HCT116 (cell line): ENCODE data around the gene LRRK1. TPM values are rescaled to one million over a fixed set of nuclear protein-coding genes. Genes with fewer than 3 reads are reported as not detected.

Experiments
- ATAC-seq: fragments of 200-7000 bp; cut with Tn5 transposase; 2 replicates; pipeline ENCODE4 v1.9.1; 2020; ENCODE audit warnings: mild to moderate bottlenecking, moderate library complexity
- BruUV-seq: library from RNA; stranded (reverse); fragments of 400-500 nt; replicated peaks from 2 replicates; lab custom pipeline; 2021; lab: Mats Ljungman, UMichigan
- CTCF ChIA-PET: fragments of 300-600 bp; sonication (Branson Sonifier 250); formaldehyde crosslinking; loops from one replicate; lab custom pipeline; 2021; ENCODE audit warnings: antibody characterized with exemption; lab: Charles Lee
- POLR2A ChIA-PET: fragments of 300-600, 350-600 bp; sonication (Branson Sonifier 250); formaldehyde crosslinking; loops from one replicate; lab custom pipeline; 2021; ENCODE audit warnings: antibody characterized with exemption; lab: Charles Lee
- RAD21 ChIA-PET, 2 experiments: fragments of 300-600 bp; sonication (Branson Sonifier 250); formaldehyde crosslinking; loops; one replicate each; lab custom pipeline; 2023; ENCODE audit warnings: low total read pairs in 2 of 2; ENCODE audit not compliant: uncharacterized antibody in 2 of 2, unreplicated experiment in 2 of 2, low non-redundant PET in 1 of 2; lab: Charles Lee
- DNase-seq: peaks from one replicate; pipeline ENCODE4 v3.0.0-alpha.2; 2010; ENCODE audit warnings: low read depth, low spot score
- H2AFZ ChIP-seq: fragments of 200-600 bp; shearing (Covaris generic), sonication (generic); 2 replicates; pipeline ENCODE4 v1.6.1; 2017; ENCODE audit warnings: low read depth, mixed run types, mixed read lengths, antibody characterized with exemption, low read length; ENCODE audit not compliant: poor library complexity, severe bottlenecking
- H3K27ac ChIP-seq: 2 replicates; pipeline ENCODE4 v1.5.1; 2012; ENCODE audit warnings: low read depth, low read length
- H3K27me3 ChIP-seq: fragments of 200-600 bp; sonication (generic); 2 replicates; pipeline ENCODE4 v1.6.1; 2016; ENCODE audit warnings: mixed run types, low read length, mixed read lengths; ENCODE audit not compliant: insufficient read depth
- H3K36me3 ChIP-seq, 2 experiments: fragments of 200-500 bp in 1 of 2; fragments of 200-600 bp in 1 of 2; sonication (Bioruptor generic) in 1 of 2; sonication (generic) in 1 of 2; 2 replicates each; pipeline versions ENCODE4 v1.5.1 to v1.6.1; 2014 to 2016; ENCODE audit warnings: low read length in 2 of 2, inconsistent platforms in 1 of 2, mixed read lengths in 1 of 2, mixed run types in 1 of 2; ENCODE audit not compliant: insufficient read depth in 2 of 2, control insufficient read depth in 1 of 2
- H3K4me1 ChIP-seq, 2 experiments: fragments of 200-600 bp in 1 of 2; sonication (generic) in 1 of 2; 2 replicates each; pipeline versions ENCODE4 v1.5.1 to v1.6.1; 2012 to 2017; ENCODE audit warnings: low read length in 2 of 2, inconsistent platforms in 1 of 2, mild to moderate bottlenecking in 1 of 2, mixed read lengths in 1 of 2, mixed run types in 1 of 2, moderate library complexity in 1 of 2; ENCODE audit not compliant: insufficient read depth in 2 of 2, control insufficient read depth in 1 of 2
- H3K4me2 ChIP-seq: fragments of 200-600 bp; sonication (generic); 2 replicates; pipeline ENCODE4 v1.6.1; 2017; ENCODE audit warnings: mixed run types, low read length, mixed read lengths
- H3K4me3 ChIP-seq, 2 experiments: fragments of 200-600 bp in 1 of 2; sonication (generic) in 1 of 2; replicated peaks in 1 of 2; 2 replicates each; pipeline ENCODE4 v1.5.1; 2011 to 2016; ENCODE audit warnings: low read length in 2 of 2, control low read depth in 1 of 2, low read depth in 1 of 2, mild to moderate bottlenecking in 1 of 2, mixed read lengths in 1 of 2, mixed run types in 1 of 2
- H3K79me2 ChIP-seq: fragments of 200-600 bp; sonication (generic); 2 replicates; pipeline ENCODE4 v1.6.1; 2017; ENCODE audit warnings: mild to moderate bottlenecking, mixed run types, low read length, moderate library complexity, mixed read lengths; ENCODE audit not compliant: insufficient read depth
- H3K9ac ChIP-seq: fragments of 200-600 bp; sonication (generic); 2 replicates; pipeline ENCODE4 v1.6.1; 2016; ENCODE audit warnings: low read length, mixed read lengths
- H3K9me2 ChIP-seq: fragments of 200-600 bp; sonication (generic), shearing (Covaris generic); 2 replicates; pipeline ENCODE4 v1.6.1; 2017; ENCODE audit warnings: mixed run types, mild to moderate bottlenecking, moderate library complexity; ENCODE audit not compliant: insufficient read depth
- H3K9me3 ChIP-seq, 2 experiments: fragments of 200-500 bp in 1 of 2; fragments of 200-600 bp in 1 of 2; sonication (Bioruptor generic) in 1 of 2; sonication (generic) in 1 of 2; 2 replicates each; pipeline ENCODE4 v1.6.1; 2014 to 2017; ENCODE audit warnings: low read length in 2 of 2, mixed read lengths in 2 of 2, inconsistent platforms in 1 of 2, low read depth in 1 of 2, mild to moderate bottlenecking in 1 of 2, mixed run types in 1 of 2, moderate library complexity in 1 of 2; ENCODE audit not compliant: control insufficient read depth in 1 of 2, insufficient read depth in 1 of 2
- H4K20me1 ChIP-seq: fragments of 200-600 bp; sonication (generic), shearing (Covaris generic); 2 replicates; pipeline ENCODE4 v1.6.1; 2017; ENCODE audit warnings: mixed run types, mild to moderate bottlenecking, moderate library complexity; ENCODE audit not compliant: insufficient read depth
- ELF1 ChIP-seq: IDR thresholded peaks from 2 replicates; pipeline ENCODE4 v1.6.1; 2012; ENCODE audit warnings: low read depth, borderline replicate concordance
- JUND ChIP-seq: IDR thresholded peaks from 2 replicates; pipeline ENCODE4 v1.6.1; 2012
- MAX ChIP-seq: IDR thresholded peaks from 2 replicates; pipeline ENCODE4 v1.6.1; 2012
- POLR2A ChIP-seq: IDR thresholded peaks from 2 replicates; pipeline ENCODE4 v1.7.0; 2011; ENCODE audit warnings: borderline replicate concordance; ENCODE audit not compliant: insufficient read depth, insufficient read length; ENCODE audit errors: extremely low read depth
- POLR2AphosphoS5 ChIP-seq: IDR thresholded peaks from 2 replicates; pipeline ENCODE4 v1.6.1; 2011; ENCODE audit warnings: mild to moderate bottlenecking, low read depth, low read length, moderate library complexity
- SRF ChIP-seq: IDR thresholded peaks from 2 replicates; pipeline ENCODE4 v1.6.1; 2012; ENCODE audit warnings: low read depth
- YY1 ChIP-seq: IDR thresholded peaks from 2 replicates; pipeline ENCODE4 v1.6.1; 2011; ENCODE audit warnings: low read length, low read depth, moderate library complexity, mild to moderate bottlenecking; ENCODE audit not compliant: insufficient replicate concordance; ENCODE audit errors: extremely low read depth
- ZBTB33 ChIP-seq: IDR thresholded peaks from 2 replicates; pipeline ENCODE4 v1.6.1; 2011; ENCODE audit warnings: mild to moderate bottlenecking, low read length, moderate library complexity; ENCODE audit not compliant: insufficient replicate concordance; ENCODE audit errors: extremely low read depth
- ZNF274 ChIP-seq: fragments of 200-500 bp; sonication (Bioruptor generic); IDR thresholded peaks from 2 replicates; pipeline ENCODE4 v1.6.1; 2014; ENCODE audit warnings: mild to moderate bottlenecking, low read depth, low read length, inconsistent platforms
- intact Hi-C: fragments of 100-400 bp; cut with micrococcal nuclease; formaldehyde crosslinking; loops from 2 replicates; pipeline ENCODE4 v1.10.0; 2022
- total RNA-seq: library from RNA; stranded (reverse); gene quantifications from one replicate; pipeline ENCODE4 v1.2.1, GENCODE V29; 2021; ENCODE audit not compliant: unreplicated experiment

Gene LRRK1
- total RNA-seq, 1 experiment from 2014 or later, result 21.6 TPM

- CTCF ChIA-PET, result interaction anchor here (0.9 kb wide), 1 partner anchor 21 kb away, joined by 4 read pairs; no protein-coding TSS in a partner anchor
- no peaks in the 10 kb centered on the region for H3K4me1 ChIP-seq
- ATAC-seq (no peak), DNase-seq (no peak)
- RAD21 ChIA-PET, result no interaction called here
- peaks cover 80% of the 10 kb centered on the region for H3K79me2 ChIP-seq
- no peaks in the 10 kb centered on the region for H3K9me2 ChIP-seq
- no peaks in the 10 kb centered on the region for H3K27me3 ChIP-seq
- no peaks in the 10 kb centered on the region for H3K9me3 ChIP-seq
- H3K4me3 ChIP-seq, result no peak overlapping the region
- TF ChIP-seq POLR2AphosphoS5 (no peak), POLR2A (no peak), ZBTB33 (no peak), JUND (no peak), ZNF274 (no peak), MAX (no peak), SRF (no peak)
- no peak overlapping the region for H2AFZ ChIP-seq
- H3K36me3 ChIP-seq, result peaks cover 32 to 96% of the 10 kb centered on the region in 2 experiments
- H3K27ac ChIP-seq, result no peak overlapping the region
- no peak overlapping the region for H3K9ac ChIP-seq
- POLR2A ChIA-PET, result no interaction called here
- no peak overlapping the region for H3K4me2 ChIP-seq
- H4K20me1 ChIP-seq, result peaks cover 14% of the 10 kb centered on the region; the same call in 1 of the 2 replicates
- no TSS peak for BruUV-seq
- intact Hi-C loops, result no loop called here
These were observed 25.2 kb upstream of the LRRK1 start for GRCh38 chr15:100893964-100894295.

- ChIA-PET POLR2A (no interaction called here), RAD21 (no interaction called here), CTCF (no interaction called here)
- Histone ChIP-seq H3K4me3 (no peak overlapping the region), H3K36me3 (peaks cover 35 to 95% of the 10 kb centered on the region in 2 experiments), H4K20me1 (peaks cover 13% of the 10 kb centered on the region; the same call in 1 of the 2 replicates), H3K27me3 (no peaks in the 10 kb centered on the region), H2AFZ (no peak overlapping the region), H3K9me3 (no peaks in the 10 kb centered on the region), H3K27ac (no peak overlapping the region), H3K4me1 (no peaks in the 10 kb centered on the region), H3K4me2 (no peak overlapping the region), H3K9ac (no peak overlapping the region), H3K9me2 (no peaks in the 10 kb centered on the region), H3K79me2 (peaks cover 77% of the 10 kb centered on the region; the same call in 1 of the 2 replicates)
- no peak for TF ChIP-seq YY1
- TF ChIP-seq ELF1, result no peak
- no peak for TF ChIP-seq ZNF274
- no peak for TF ChIP-seq ZBTB33
- ATAC-seq, result no peak
- no TSS peak for BruUV-seq
- DNase-seq, result no peak
- intact Hi-C loops, result no loop called here
These were observed 23.4 kb upstream of the LRRK1 start for GRCh38 chr15:100895721-100896120.
